Measurements from ENCODE around the gene LRRC8E.
"Not testable (repeated sequence)": the region's sequence is repeated elsewhere in the genome, so short reads cannot be mapped to it uniquely, and the experiment has no call there.

Gene LRRC8E

DNA sequence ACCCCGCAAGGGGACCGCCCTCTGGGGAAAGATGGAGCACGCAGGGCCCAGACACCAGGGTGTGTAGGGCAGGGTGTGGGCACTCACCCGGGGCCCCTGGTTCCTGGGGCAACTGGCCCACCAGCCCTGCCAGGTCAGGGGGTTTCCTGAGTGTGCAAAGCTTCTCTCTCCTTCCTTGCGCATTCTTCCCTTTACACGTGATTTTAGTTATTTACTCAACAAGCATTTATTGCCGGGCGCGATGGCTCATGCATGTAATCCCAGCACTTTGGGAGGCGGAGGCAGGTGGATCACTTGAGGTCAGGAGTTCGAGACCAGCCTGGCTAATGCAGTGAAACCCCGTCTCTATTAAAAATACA lies 34.6 kb upstream of the LRRC8E start:
- in situ Hi-C loops (cut with MboI; ENCODE audit: low sequenced_read_pairs) = no loop called here

DNA sequence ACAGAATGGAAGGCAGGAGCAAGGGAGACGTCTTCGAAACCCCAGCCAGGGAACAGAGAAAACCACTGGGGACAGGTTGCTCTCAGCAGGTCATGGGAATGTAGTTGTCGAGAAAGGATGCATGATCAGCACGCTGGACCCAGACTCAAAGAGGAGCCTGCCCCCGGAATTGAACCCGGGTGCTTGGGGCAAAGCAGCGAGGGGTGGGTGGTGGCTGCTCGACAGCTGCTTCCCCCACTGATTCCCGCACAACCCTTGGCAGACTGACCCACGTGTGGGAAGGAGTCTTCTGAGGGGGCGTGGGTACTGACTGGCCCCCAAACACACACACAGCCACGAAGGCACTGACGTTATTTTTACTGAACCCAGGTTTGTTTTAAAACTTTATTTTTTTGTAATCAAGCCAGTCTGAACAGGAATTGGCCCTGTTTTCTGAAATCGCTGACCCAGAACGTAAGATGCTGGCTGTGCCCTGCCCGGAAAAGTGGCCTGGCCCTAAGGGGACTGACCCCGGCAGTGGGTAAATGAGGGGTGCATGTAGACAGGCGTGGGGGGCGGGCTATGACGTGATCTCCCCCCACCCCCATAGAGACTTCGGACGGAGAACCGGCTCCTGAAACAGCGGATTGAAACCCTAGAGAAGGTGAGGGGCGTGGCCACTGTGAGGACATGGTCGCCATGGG lies 32.7 kb upstream of the LRRC8E start:
- in situ Hi-C loops (cut with MboI; ENCODE audit: low sequenced_read_pairs) = no loop called here

GRCh38 chr19:7856109-7856591 lies 32.2 kb upstream of the LRRC8E start:
- in situ Hi-C loops (cut with MboI; ENCODE audit: low sequenced_read_pairs) = no loop called here

GRCh38 chr19:7856679-7857663 lies 31.3 kb upstream of the LRRC8E start:
- in situ Hi-C loops (cut with MboI; ENCODE audit: low sequenced_read_pairs) = no loop called here

DNA sequence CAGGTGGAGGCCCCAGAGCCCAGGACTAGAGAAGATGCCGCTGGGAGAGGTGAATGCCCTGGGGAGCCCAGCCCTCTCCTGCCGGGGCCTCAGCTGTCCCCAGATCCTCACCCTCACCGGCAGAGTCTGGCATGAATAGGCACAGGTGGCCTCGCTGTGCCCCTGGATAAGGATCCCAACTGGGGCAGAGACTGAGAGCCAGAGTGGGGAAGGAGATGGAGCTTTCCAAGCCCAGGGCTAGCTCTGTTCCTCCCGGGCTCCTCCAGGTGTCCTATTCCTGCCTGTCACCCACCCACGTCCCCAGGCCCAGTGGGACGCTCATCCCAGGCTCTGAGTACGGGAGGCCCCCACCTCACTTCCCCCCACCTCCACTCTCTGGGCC lies 30.6 kb upstream of the LRRC8E start:
- in situ Hi-C loops (cut with MboI; ENCODE audit: low sequenced_read_pairs) = no loop called here

DNA sequence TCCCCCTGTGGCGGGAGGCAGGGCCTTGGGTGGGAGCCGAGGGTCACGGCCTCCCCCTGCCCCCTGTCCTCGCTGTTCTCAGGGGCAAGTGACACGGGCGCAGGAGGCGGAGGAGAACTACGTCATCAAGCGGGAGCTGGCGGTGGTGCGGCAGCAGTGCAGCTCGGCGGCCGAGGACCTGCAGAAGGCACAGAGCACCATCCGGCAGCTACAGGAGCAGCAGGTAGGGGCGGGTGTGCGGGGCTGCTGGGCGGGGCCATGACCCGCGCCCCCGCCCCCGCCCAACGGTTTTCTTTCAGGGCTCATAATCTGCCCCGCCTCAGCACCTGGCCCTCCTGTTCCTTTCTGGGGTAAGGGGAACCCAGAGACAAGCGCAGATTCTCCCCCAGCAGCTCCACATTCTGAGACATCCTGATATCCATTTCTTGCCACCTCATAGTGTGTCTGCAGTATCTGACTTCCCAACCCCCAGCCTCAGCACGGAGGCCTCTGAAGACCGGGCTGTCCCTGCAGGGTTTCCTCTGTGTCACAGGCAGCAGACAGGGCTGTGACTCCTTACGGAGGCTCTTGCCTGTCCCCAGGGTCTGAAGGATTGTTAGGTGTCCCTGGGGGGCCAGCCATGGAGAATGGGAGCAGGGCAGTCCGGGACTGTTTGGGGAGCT lies 30.1 kb upstream of the LRRC8E start:
- in situ Hi-C loops (cut with MboI; ENCODE audit: low sequenced_read_pairs) = no loop called here

GRCh38 chr19:7859087-7859486 lies 29.2 kb upstream of the LRRC8E start:
- in situ Hi-C loops (cut with MboI; ENCODE audit: low sequenced_read_pairs) = not testable (repeated sequence)

DNA sequence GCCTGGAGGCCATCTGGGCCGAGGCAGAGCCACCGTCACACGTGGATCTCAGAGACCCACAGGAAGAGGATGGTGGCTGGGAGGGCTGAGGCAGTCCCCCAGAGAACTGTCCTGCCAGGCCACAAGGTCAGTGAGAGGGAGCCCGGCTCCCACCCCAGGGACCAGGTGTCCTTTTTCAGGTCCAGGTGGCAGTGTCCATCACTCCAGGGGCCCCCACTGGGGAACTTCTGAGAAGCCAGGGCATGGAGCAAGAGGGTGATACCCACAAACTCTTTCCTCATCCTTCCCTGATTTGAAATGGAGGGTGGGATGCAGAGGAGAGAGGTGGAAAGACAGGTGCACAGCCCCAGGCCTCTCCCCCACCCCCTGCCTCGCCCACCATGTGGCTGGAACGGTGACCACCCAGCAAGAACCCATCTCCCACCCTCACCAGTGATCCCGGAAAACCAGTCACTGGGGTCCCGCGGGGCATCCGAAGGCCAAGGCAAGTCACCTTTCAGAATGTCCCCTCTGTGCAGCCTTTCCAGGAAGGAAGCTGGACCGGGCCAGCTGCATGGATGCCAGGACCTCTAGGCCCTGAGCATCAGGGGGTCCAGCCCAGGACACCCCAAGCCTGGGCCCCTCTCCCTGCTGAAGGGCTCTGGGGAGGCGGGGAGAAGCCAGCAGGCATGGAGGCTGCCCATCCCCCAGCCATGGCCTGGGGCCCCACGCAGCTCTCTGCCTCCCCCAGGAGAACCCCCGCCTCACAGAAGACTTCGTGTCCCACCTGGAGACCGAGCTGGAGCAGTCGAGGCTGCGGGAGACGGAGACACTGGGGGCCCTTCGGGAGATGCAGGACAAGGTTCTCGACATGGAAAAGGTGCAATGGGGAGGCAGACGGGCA lies 28.2 kb upstream of the LRRC8E start:
- in situ Hi-C loops (cut with MboI; ENCODE audit: low sequenced_read_pairs) = no loop called here

DNA sequence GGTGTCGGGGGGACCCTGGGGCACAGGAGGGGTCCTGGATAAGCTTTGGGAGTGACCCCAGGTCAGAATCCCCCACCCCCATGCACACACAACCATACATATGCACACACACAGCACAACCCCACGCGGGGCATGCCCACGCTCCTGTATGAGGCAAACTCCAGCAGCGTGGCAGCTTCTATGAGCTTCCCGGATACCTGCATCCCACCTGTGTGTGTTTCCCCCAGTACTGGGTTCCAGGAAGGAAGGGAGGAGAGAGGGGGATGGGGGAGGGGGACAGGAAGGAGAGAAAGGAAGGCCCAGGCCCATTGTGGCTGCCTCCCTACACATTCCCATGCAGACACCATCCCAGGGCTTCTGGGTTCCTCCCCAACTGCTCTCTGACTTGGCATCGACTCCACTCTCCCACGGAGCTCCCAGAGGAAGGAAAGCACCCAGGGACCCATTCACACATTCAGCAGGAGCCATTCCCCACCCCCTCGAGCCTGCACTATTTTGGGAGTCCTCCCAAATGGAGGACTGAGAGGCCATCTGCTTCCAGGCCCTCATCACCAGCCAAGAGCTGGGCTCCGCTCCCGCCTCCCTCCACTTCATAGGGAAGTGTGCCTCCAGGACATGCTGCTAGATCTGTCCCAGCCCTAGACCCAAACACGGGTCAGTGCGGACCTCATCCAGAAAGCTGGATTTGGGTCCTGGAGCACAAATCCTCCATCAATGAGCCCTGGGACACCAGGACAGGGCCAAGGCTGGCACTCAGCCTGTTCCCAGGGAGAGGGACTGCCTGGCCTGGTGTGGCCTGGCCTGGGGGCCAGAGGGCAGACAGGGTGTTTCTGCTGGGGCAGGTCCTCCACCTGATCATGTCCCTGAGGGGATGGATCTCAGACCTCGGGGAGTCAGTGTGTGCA lies 27.3 kb upstream of the LRRC8E start:
- in situ Hi-C loops (cut with MboI; ENCODE audit: low sequenced_read_pairs) = no loop called here

DNA sequence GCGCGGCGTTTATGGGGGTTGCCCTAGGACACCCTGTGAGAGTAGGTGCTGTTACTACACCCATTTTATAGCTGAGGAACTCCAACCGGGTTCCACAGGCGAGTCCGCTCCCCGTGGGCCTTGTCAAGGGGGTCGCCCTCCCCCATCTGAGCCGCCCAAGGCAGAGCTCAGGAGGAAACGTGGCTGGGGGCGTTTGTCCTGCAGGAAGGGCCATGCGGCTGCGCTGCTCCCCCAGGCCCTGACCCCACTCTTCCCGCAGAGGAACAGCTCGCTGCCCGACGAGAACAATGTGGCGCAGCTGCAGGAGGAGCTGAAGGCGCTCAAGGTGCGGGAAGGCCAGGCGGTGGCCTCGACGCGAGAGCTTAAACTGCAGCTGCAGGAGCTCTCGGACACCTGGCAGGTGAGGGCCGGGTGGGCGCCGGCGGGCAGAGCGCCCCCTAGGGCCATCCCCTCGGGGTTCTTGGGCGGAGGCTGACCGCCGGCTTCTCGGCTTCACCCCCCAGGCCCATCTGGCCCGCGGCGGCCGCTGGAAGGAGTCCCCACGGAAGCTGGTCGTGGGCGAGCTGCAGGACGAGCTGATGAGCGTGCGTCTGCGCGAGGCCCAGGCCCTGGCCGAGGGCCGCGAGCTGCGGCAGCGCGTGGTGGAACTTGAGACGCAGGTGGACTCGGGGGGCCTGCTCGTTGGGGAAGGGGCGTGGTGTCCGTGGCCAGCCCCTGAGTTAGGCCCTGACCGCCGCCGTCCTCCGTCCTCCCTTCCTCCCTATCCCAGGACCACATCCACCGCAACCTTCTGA lies 26.5 kb upstream of the LRRC8E start:
- in situ Hi-C loops (cut with MboI; ENCODE audit: low sequenced_read_pairs) = no loop called here

DNA sequence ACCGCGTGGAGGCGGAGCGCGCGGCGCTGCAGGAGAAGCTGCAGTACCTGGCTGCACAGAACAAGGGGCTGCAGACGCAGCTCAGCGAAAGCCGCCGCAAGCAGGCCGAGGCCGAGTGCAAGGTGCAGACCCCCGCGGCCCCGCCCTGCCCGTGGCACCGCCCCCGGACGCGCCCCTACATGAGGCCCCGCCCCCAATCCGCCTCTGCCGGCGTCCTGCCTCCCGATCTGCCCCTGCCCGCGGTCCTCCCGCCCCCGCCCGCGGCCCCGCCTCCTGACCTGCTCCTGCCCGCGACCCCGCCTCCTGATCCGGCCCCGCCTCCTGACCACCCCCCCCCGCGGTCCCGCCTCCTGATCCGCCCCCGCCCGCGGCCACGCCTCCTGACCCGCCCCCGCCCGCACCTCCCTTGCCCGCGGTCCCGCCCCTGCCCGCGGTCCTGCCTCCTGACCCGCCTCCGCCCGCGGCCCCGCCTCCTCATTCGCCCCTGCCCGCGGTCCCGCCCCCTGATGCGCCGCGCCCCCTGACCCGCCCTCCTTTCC lies 25.8 kb upstream of the LRRC8E start:
- in situ Hi-C loops (cut with MboI; ENCODE audit: low sequenced_read_pairs) = no loop called here

DNA sequence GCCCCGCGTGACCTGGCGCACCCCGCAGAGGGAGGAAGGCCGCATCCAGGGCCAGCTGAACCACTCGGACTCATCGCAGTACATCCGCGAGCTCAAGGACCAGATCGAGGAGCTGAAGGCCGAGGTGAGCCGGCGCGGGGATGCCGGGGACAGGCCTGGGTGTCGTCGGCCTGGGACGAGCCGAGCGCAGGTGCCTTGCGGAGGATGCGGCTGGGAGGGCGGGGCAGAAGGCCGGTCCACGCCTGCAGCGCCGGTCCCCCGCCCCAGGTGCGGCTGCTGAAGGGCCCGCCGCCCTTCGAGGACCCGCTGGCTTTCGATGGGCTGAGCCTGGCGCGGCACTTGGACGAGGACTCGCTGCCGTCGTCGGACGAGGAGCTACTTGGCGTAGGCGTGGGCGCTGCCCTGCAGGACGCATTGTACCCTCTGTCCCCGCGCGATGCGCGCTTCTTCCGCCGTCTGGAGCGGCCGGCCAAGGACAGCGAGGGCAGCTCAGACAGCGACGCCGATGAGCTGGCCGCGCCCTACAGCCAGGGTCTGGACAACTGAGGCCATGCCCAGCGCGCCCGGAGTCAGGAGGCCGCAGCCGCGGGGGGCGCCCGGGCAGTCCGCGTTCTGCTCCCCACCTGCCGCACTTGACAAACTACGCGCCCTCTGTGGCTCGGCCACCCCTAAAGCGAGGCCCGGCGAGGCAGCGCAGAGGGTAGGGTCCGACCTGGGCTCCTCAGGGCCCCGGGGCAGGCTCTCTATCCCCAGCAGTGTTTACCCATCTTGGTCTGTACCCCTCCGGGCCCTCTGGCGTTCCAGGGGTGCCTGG lies 24.9 kb upstream of the LRRC8E start:
- in situ Hi-C loops (cut with MboI; ENCODE audit: low sequenced_read_pairs) = no loop called here

DNA sequence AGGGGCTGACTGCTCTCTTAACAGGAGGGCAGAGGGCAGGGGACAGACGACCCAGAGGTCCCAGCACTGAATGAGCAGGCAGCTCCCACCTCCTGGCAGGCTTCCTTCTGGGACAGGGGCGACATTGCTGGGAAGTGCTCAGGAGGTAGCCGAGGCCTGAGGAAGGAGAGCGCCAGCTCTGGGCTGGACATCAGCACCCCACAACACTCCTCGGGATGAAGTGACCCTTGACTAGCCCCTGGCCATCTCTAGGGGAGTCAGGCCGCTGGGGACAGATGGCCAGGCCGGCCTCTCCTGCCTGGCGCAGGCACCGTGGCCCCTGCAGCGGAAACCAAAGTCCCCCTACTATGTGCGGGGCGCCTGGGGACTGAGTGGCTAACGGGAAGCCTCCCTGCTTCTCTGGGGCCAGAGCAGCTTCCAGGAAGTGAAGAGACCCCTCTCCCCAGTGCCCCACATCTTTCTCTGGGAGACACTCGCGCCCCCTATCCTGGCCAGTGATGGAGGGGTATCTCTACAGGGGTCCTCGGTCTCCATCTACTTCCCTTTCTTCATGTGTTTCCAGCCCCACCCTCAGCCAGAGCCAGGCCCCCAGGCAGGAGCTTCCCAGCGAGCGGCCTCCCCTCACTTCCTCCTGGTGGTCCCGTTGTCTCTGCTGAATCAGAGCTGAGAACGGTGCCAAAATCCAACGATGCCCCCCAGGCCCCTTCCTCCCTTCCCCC lies 24.2 kb upstream of the LRRC8E start:
- in situ Hi-C loops (cut with MboI; ENCODE audit: low sequenced_read_pairs) = no loop called here

DNA sequence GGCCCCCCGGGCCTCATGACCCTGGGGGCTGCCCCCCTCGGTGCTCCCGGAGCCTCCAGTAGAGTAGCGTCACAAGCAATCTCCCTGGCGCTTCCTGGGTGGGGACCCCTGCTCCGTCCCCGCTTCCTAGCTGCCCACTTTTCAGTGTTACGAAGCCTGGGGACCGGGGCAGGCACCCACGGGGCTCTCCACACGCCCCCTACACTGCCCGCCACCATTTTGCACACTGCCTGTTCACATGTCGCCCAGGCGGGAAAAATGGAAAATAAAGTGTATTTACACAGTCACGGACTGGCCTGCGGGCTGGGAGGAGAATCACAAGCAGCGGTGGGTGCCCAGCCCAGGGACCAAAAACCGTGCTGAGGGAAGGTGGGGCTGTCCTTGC lies 23.6 kb upstream of the LRRC8E start:
- in situ Hi-C loops (cut with MboI; ENCODE audit: low sequenced_read_pairs) = no loop called here

- in situ Hi-C loops (cut with MboI; ENCODE audit: low sequenced_read_pairs) = no loop called here
Measured at GRCh38 chr19:7865262-7865911, 22.9 kb upstream of the LRRC8E start.

GRCh38 chr19:7866399-7867091 lies 21.8 kb upstream of the LRRC8E start:
- in situ Hi-C loops (cut with MboI; ENCODE audit: low sequenced_read_pairs) = no loop called here

All from HL-60/S4 treated with phorbol 12-myristate 13-acetate at 8.2 ng/mL for 4 days and 3 days (cell line).